Measurements from ENCODE around the gene FNDC3A. TPM values are rescaled to one million over a fixed set of nuclear protein-coding genes. Genes with fewer than 3 reads are reported as not detected.
"Not testable (repeated sequence)": the region's sequence is repeated elsewhere in the genome, so short reads cannot be mapped to it uniquely, and the experiment has no call there.

Gene FNDC3A
- total RNA-seq, 5 donors from 2014 or later (not counting 1 experiment from before 2014, with no cell fraction given), result 29.7 to 44.4 (median 32.0) TPM

DNA sequence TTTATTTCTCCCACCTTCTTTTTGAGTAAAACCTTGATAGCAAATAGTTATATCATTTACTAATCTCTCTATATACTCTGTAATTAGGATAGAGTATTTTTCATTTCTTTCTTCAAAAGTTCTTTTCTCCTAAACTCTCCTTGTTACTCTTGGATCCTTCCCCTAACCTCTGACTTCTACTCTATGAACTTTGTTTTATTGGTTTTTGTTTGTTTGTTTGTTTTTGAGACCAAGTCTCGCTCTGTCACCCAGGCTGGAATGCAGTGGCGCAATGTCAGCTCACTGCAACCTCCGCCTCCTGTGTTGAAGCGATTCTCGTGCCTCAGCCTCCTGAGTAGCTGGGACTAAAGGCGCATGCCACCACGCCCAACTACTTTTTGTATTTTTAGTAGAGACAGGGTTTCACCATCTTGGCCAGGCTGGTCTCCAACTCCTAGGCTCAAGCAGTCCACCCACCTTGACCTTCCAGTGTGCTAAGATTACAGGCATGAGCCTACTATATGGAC, 161.5 kb downstream of the FNDC3A start:
- DNase-seq; H3K27ac ChIP-seq (ENCODE audit: low read length); H3K27ac Mint-ChIP-seq; CTCF ChIA-PET; H3K4me1 ChIP-seq (ENCODE audit: control insufficient read depth in 1 of 2, extremely low read depth in 1 of 2, insufficient read depth in 2 of 2, low read length in 2 of 2); ATAC-seq (replicated peaks in 1 of 4); H3K9me3 ChIP-seq; H3K27me3 Mint-ChIP-seq; POLR2A ChIA-PET; H3K4me3 ChIP-seq (ENCODE audit: control insufficient read depth in 1 of 2, extremely low read depth in 1 of 2, low read length in 1 of 2); H3K9me3 Mint-ChIP-seq; H3K4me3 Mint-ChIP-seq; H3K27me3 ChIP-seq (replicated peaks in 1 of 2; ENCODE audit: control insufficient read depth in 2 of 2, extremely low read depth in 1 of 2, insufficient read depth in 2 of 2, low read length in 1 of 2): not testable (repeated sequence)
- WGBS (ENCODE audit: insufficient coverage), result 100% methylated on average over 5 of the region's 7 CpGs
- Mint-ChIP-seq H3K4me1 (peaks cover 35 to 53% (median 36%) of the 10 kb centered on the region in 3 donors), H3K36me3 (peaks cover 63% of the 10 kb centered on the region)
- peaks cover 6 to 60% of the 10 kb centered on the region in 2 donors for H3K36me3 ChIP-seq (ENCODE audit: control insufficient read depth in 2 of 2, extremely low read depth in 1 of 2, insufficient read depth in 1 of 2, low read length in 1 of 2)

DNA sequence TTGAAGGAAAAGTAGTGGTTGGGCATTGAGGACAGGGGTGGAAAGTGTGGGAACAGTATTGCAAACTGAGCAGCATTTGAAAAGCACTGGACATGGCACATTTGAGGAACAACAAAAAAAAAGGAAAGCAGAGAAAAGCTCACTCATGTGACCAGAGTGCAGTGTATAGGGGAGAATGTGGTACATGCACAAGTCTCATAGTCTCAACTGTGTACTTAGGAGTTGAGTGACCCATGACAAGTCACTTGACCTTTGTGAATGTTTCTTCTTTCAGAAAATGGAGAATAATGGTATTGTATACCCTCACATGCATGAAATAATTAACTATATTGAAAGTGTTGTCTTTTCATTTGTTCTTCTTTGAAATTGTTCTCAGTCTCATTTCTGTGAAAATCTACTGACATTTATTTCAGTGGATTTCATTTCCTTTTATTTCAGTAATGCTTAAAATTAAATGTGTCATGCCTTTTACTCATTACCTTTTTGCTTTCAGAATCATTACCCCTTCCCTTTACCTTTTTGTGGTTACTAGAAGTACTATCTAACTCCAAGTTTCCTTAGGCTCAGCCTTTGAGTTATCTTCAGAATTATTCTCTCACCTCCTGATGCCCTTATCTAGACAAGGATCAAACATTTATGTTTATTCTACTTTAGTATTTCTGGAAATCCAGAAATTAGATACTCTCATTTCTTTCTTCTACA, 165.3 kb downstream of the FNDC3A start:
- Mint-ChIP-seq H3K9me3 (no peaks in the 10 kb centered on the region), H3K27me3 (no peaks in the 10 kb centered on the region), H3K27ac (peak overlapping the region; percentile 76 to 84), H3K4me3 (no peak overlapping the region), H3K4me1 (peaks cover 35 to 40% (median 38%) of the 10 kb centered on the region in 3 donors), H3K36me3 (peaks cover 57% of the 10 kb centered on the region)
- POLR2A ChIA-PET, result interaction anchor here in 1 of 2 donors (0.8 kb wide), 1 partner anchor 847 kb away, joined by 4 read pairs; no protein-coding TSS in a partner anchor
- ATAC-seq (replicated peaks in 1 of 4), result no peak
- Histone ChIP-seq H3K4me3 (ENCODE audit: control insufficient read depth in 1 of 2, extremely low read depth in 1 of 2, low read length in 1 of 2) (no peak overlapping the region), H3K27me3 (replicated peaks in 1 of 2; ENCODE audit: control insufficient read depth in 2 of 2, extremely low read depth in 1 of 2, insufficient read depth in 2 of 2, low read length in 1 of 2) (no peaks in the 10 kb centered on the region), H3K36me3 (ENCODE audit: control insufficient read depth in 2 of 2, extremely low read depth in 1 of 2, insufficient read depth in 1 of 2, low read length in 1 of 2) (peaks cover 0 to 50% of the 10 kb centered on the region in 2 donors), H3K4me1 (ENCODE audit: control insufficient read depth in 1 of 2, extremely low read depth in 1 of 2, insufficient read depth in 2 of 2, low read length in 2 of 2) (peaks cover 0 to 6% of the 10 kb centered on the region in 2 experiments), H3K9me3 (no peaks in the 10 kb centered on the region), H3K27ac (ENCODE audit: low read length) (peak overlapping the region; percentile 30)
- DNase-seq, result no peak
- CTCF ChIA-PET, result no interaction called here

DNA sequence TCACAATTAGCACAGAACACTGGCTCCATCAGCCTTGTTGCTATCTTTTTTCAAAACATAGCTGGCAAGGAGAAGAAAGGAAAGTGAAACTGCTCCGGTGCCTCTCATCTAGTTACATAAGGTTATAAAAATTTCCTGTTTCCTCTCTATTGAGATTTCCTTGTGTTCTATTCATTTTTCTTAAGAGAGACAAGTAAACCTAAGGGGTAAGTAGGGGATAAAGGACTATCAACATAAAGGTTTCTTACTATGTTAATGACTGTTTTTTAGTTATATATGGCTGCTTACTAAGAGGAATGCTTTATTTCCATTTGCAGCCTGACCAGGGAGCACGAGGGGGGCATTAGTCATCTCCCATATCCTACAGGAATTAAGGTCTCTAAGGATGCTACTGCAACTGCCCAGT, 171.2 kb downstream of the FNDC3A start:
- CTCF ChIA-PET, result interaction anchor here (0.6 to 1.5 kb wide), 2 partner anchors 34 to 171 kb away, joined by 3 to 6 read pairs; partner anchors contain the start of gene FNDC3A (in 1 of the 2)
- peak; percentile 70 to 89 (median 76) for ATAC-seq (replicated peaks in 1 of 4)
- Mint-ChIP-seq H3K27me3 (no peaks in the 10 kb centered on the region), H3K4me3 (peak overlapping the region; percentile 79 to 81 (median 80)), H3K27ac (peak overlapping the region; percentile 92 to 95), H3K36me3 (peaks cover 66% of the 10 kb centered on the region), H3K9me3 (peaks cover 15 to 27% (median 16%) of the 10 kb centered on the region in 3 donors), H3K4me1 (peaks cover 50 to 64% (median 60%) of the 10 kb centered on the region in 3 donors)
- Histone ChIP-seq H3K4me3 (ENCODE audit: control insufficient read depth in 1 of 2, extremely low read depth in 1 of 2, low read length in 1 of 2) (peak overlapping the region; percentile 15 to 34), H3K27me3 (replicated peaks in 1 of 2; ENCODE audit: control insufficient read depth in 2 of 2, extremely low read depth in 1 of 2, insufficient read depth in 2 of 2, low read length in 1 of 2) (no peaks in the 10 kb centered on the region), H3K36me3 (ENCODE audit: control insufficient read depth in 2 of 2, extremely low read depth in 1 of 2, insufficient read depth in 1 of 2, low read length in 1 of 2) (peaks cover 8 to 16% of the 10 kb centered on the region in 2 donors), H3K27ac (ENCODE audit: low read length) (peak overlapping the region; percentile 78), H3K4me1 (ENCODE audit: control insufficient read depth in 1 of 2, extremely low read depth in 1 of 2, insufficient read depth in 2 of 2, low read length in 2 of 2) (peaks cover 8% of the 10 kb centered on the region in 2 experiments), H3K9me3 (no peaks in the 10 kb centered on the region)
- POLR2A ChIA-PET, result interaction anchor here in 1 of 2 donors (0.6 kb wide), 1 partner anchor 59 kb away, joined by 3 read pairs; no protein-coding TSS in a partner anchor
- no CpG with 5 or more reads among the region's 2 CpGs for WGBS (ENCODE audit: insufficient coverage)
- peak in 13 of 35 experiments; percentile 4 to 72 (median 25) for DNase-seq

DNA sequence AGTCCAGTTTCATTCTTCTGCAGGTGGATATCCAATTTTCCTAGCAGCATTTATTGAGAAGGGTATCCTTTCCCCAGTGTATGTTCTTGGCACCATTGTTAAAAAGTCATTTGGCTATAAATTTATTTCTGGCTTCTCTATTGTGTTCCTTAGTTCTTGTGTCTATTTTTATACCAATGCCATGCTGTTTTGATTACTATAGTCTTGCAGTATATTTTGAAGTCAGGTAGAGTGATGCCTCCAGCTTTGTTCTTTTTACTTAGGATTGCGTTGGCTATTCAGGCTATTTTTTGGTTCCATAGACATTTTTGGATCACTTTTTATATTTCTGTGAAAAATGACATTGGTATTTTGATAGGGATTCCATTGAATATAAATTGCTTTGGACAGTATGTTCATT, 172.7 kb downstream of the FNDC3A start:
- Histone ChIP-seq H3K4me1 (ENCODE audit: control insufficient read depth in 1 of 2, extremely low read depth in 1 of 2, insufficient read depth in 2 of 2, low read length in 2 of 2) (peaks cover 8% of the 10 kb centered on the region in 2 experiments), H3K27ac (ENCODE audit: low read length) (no peak overlapping the region), H3K4me3 (ENCODE audit: control insufficient read depth in 1 of 2, extremely low read depth in 1 of 2, low read length in 1 of 2) (no peak overlapping the region), H3K27me3 (replicated peaks in 1 of 2; ENCODE audit: control insufficient read depth in 2 of 2, extremely low read depth in 1 of 2, insufficient read depth in 2 of 2, low read length in 1 of 2) (no peaks in the 10 kb centered on the region), H3K9me3 (no peaks in the 10 kb centered on the region), H3K36me3 (ENCODE audit: control insufficient read depth in 2 of 2, extremely low read depth in 1 of 2, insufficient read depth in 1 of 2, low read length in 1 of 2) (peaks cover 8 to 10% of the 10 kb centered on the region in 2 donors)
- ChIA-PET POLR2A (interaction anchor here in 1 of 2 donors (0.6 kb wide), 1 partner anchor 758 kb away, joined by 3 read pairs; no protein-coding TSS in a partner anchor), CTCF (no interaction called here)
- no peak for ATAC-seq (replicated peaks in 1 of 4)
- Mint-ChIP-seq H3K4me1 (peaks cover 50 to 59% (median 57%) of the 10 kb centered on the region in 3 donors), H3K27me3 (no peaks in the 10 kb centered on the region), H3K4me3 (peak overlapping the region in 1 of 3 donors; percentile 80), H3K27ac (peak overlapping the region; percentile 30 to 95), H3K9me3 (peaks cover 15 to 30% (median 16%) of the 10 kb centered on the region in 3 donors), H3K36me3 (peaks cover 63% of the 10 kb centered on the region)
- 100% methylated on average over 1 of the region's 1 CpG for WGBS (ENCODE audit: insufficient coverage)
- DNase-seq, result no peak

DNA sequence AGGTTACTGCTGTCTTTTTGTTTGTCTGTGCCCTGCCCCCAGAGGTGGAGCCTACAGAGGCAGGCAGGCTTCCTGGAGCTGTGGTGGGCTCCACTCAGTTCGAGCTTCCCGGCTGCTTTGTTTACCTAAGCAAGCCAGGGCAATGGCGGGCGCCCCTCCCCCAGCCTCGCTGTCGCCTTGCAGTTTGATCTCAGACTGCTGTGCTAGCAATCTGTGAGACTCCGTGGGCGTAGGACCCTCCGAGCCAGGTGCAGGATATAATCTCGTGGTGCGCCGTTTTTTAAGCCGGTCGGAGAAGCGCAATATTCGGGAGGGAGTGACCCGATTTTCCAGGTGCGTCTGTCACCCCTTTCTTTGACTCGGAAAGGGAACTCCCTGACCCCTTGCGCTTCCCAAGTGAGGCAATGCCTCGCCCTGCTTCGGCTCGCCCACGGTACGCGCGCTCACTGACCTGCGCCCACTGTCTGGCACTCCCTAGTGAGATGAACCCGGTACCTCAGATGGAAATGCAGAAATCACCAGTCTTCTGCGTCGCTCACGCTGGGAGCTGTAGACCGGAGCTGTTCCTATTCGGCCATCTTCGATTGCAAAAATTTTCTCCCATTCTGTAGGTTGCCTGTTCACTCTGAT, 182.4 kb downstream of the FNDC3A start:
- H3K27me3 Mint-ChIP-seq; H3K9me3 ChIP-seq; H3K4me1 ChIP-seq (ENCODE audit: control insufficient read depth in 1 of 2, extremely low read depth in 1 of 2, insufficient read depth in 2 of 2, low read length in 2 of 2); H3K4me3 ChIP-seq (ENCODE audit: control insufficient read depth in 1 of 2, extremely low read depth in 1 of 2, low read length in 1 of 2); ATAC-seq (replicated peaks in 1 of 4); CTCF ChIA-PET; H3K36me3 ChIP-seq (ENCODE audit: control insufficient read depth in 2 of 2, extremely low read depth in 1 of 2, insufficient read depth in 1 of 2, low read length in 1 of 2); H3K27ac ChIP-seq (ENCODE audit: low read length); H3K27me3 ChIP-seq (replicated peaks in 1 of 2; ENCODE audit: control insufficient read depth in 2 of 2, extremely low read depth in 1 of 2, insufficient read depth in 2 of 2, low read length in 1 of 2); H3K4me3 Mint-ChIP-seq; POLR2A ChIA-PET; H3K9me3 Mint-ChIP-seq; H3K27ac Mint-ChIP-seq; DNase-seq: not testable (repeated sequence)
- Mint-ChIP-seq H3K36me3 (peaks cover 46% of the 10 kb centered on the region), H3K4me1 (peaks cover 23 to 30% (median 27%) of the 10 kb centered on the region in 3 donors)
- WGBS (ENCODE audit: insufficient coverage), result 98% methylated on average over 18 of the region's 35 CpGs

DNA sequence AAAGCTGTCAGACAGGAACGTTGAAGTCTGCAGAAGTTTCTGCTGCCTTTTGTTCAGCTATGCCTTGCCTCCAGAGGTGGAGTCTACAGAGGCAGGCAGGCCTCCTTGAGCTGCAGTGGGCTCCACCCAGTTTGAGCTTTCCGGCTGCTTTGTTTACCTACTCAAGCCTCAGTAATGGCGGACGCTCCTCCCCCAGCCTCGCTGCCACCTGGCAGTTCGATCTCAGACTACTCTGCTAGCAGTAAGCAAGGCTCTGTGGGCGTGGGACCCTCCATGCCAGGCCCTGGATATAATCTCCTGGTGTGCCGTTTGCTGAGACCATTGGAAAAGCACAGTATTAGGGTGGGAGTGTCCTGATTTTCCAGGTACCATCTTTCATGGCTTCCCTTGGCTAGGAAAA, 187.4 kb downstream of the FNDC3A start:
- Mint-ChIP-seq H3K9me3 (peaks cover 5 to 16% (median 15%) of the 10 kb centered on the region in 3 donors), H3K36me3 (peaks cover 79% of the 10 kb centered on the region), H3K4me1 (peaks cover 28 to 41% (median 32%) of the 10 kb centered on the region in 3 donors)
- H3K27me3 Mint-ChIP-seq; DNase-seq; POLR2A ChIA-PET; H3K4me3 Mint-ChIP-seq; CTCF ChIA-PET; ATAC-seq (replicated peaks in 1 of 4); H3K4me3 ChIP-seq (ENCODE audit: control insufficient read depth in 1 of 2, extremely low read depth in 1 of 2, low read length in 1 of 2); H3K27me3 ChIP-seq (replicated peaks in 1 of 2; ENCODE audit: control insufficient read depth in 2 of 2, extremely low read depth in 1 of 2, insufficient read depth in 2 of 2, low read length in 1 of 2); H3K9me3 ChIP-seq; H3K27ac Mint-ChIP-seq; H3K27ac ChIP-seq (ENCODE audit: low read length); H3K4me1 ChIP-seq (ENCODE audit: control insufficient read depth in 1 of 2, extremely low read depth in 1 of 2, insufficient read depth in 2 of 2, low read length in 2 of 2): not testable (repeated sequence)
- 98% methylated on average over 8 of the region's 8 CpGs for WGBS (ENCODE audit: insufficient coverage)
- peaks cover 13 to 24% of the 10 kb centered on the region in 2 donors for H3K36me3 ChIP-seq (ENCODE audit: control insufficient read depth in 2 of 2, extremely low read depth in 1 of 2, insufficient read depth in 1 of 2, low read length in 1 of 2)
